T47D (cell line): ENCODE measurements around the gene SH2D1B.

ENCODE experiments used
- DNase-seq, 2 experiments: peaks; one replicate each; pipeline versions ENCODE4 v3.0.0 to v3.0.0-alpha.2; 2011 to 2012; ENCODE audit warnings: low read depth in 1 of 2, low spot score in 1 of 2
- JUND ChIP-seq: IDR thresholded peaks from 2 replicates; pipeline ENCODE4 v1.6.1; 2012; ENCODE audit warnings: low read depth
- in situ Hi-C: cut with HindIII; loops from 2 replicates; pipeline ENCODE4 v1.10.0; 2016; ENCODE audit warnings: low sequenced_read_pairs, low pct_unique_long_range_greater_than_20kb

SH2D1B gene

GRCh38 chr1:162390396-162391185, 21.3 kb downstream of the SH2D1B start:
- in situ Hi-C loops, result no loop called here
- no peak for DNase-seq
- no peak for TF ChIP-seq JUND

- TF ChIP-seq JUND, result no peak
- no peak for DNase-seq
- in situ Hi-C loops, result no loop called here
Observed at GRCh38 chr1:162389971-162390370, 22.0 kb downstream of the SH2D1B start.

- in situ Hi-C loops, result no loop called here
- TF ChIP-seq JUND, result no peak
- no peak for DNase-seq
Observed at GRCh38 chr1:162389021-162389818, 22.7 kb downstream of the SH2D1B start.

GRCh38 chr1:162388615-162389014, 23.3 kb downstream of the SH2D1B start:
- no peak for TF ChIP-seq JUND
- no peak for DNase-seq
- in situ Hi-C loops, result no loop called here

GRCh38 chr1:162388083-162388594, 23.8 kb downstream of the SH2D1B start:
- no peak for DNase-seq
- in situ Hi-C loops, result no loop called here
- no peak for TF ChIP-seq JUND

- no peak for DNase-seq
- in situ Hi-C loops, result no loop called here
- TF ChIP-seq JUND, result no peak
Observed at GRCh38 chr1:162387226-162388082, 24.5 kb downstream of the SH2D1B start.

GRCh38 chr1:162386292-162387225, 25.4 kb downstream of the SH2D1B start:
- no peak for DNase-seq
- in situ Hi-C loops, result no loop called here
- no peak for TF ChIP-seq JUND

GRCh38 chr1:162385702-162386101, 26.2 kb downstream of the SH2D1B start:
- DNase-seq, result no peak
- in situ Hi-C loops, result no loop called here
- no peak for TF ChIP-seq JUND

- no peak for TF ChIP-seq JUND
- DNase-seq, result no peak
- in situ Hi-C loops, result no loop called here
Observed at GRCh38 chr1:162385280-162385623, 26.7 kb downstream of the SH2D1B start.

- no peak for TF ChIP-seq JUND
- in situ Hi-C loops, result no loop called here
- DNase-seq, result no peak
Observed at GRCh38 chr1:162384601-162385279, 27.2 kb downstream of the SH2D1B start.

- in situ Hi-C loops, result no loop called here
- no peak for TF ChIP-seq JUND
- DNase-seq, result no peak
Observed at GRCh38 chr1:162384116-162384515, 27.8 kb downstream of the SH2D1B start.
